IMR-90 (cell line): ENCODE data around the gene FRAS1. TPM values are rescaled to one million over a fixed set of nuclear protein-coding genes. Genes with fewer than 3 reads are reported as not detected.

Experiments used
- ATAC-seq: fragments of 200-7000 bp; cut with Tn5 transposase; 2 replicates; pipeline ENCODE4 v1.9.1; 2020; ENCODE audit warnings: low read depth, mild to moderate bottlenecking, moderate library complexity
- BruUV-seq: library from RNA; stranded (reverse); fragments of 400-500 nt; replicated peaks from 2 replicates; lab custom pipeline; 2021; lab: Mats Ljungman, UMichigan
- CTCF ChIA-PET: fragments of 300-600 bp; formaldehyde crosslinking; extraction: SDS; loops from one replicate; lab custom pipeline; 2021; ENCODE audit warnings: antibody characterized with exemption; lab: Yijun Ruan, JAX
- POLR2A ChIA-PET: fragments of 300-600 bp; sonication (Branson Sonifier 250); formaldehyde crosslinking; loops from one replicate; lab custom pipeline; 2022; ENCODE audit warnings: antibody characterized with exemption; ENCODE audit not compliant: unreplicated experiment; lab: Charles Lee
- DNase-seq: peaks from one replicate; pipeline ENCODE4 v3.0.0; 2013
- H2AFZ ChIP-seq: replicated peaks from 2 replicates; pipeline ENCODE3; 2013; ENCODE audit warnings: low read length, mild to moderate bottlenecking; ENCODE audit not compliant: poor library complexity
- H2AK5ac ChIP-seq: 2 replicates; pipeline ENCODE4 v1.6.1; 2013; ENCODE audit warnings: low read depth, low read length, inconsistent platforms
- H2AK9ac ChIP-seq: replicated peaks from 2 replicates; pipeline ENCODE3; 2013; ENCODE audit warnings: mild to moderate bottlenecking, low read depth, low read length, moderate library complexity; ENCODE audit not compliant: poor library complexity
- H2BK120ac ChIP-seq: 2 replicates; pipeline ENCODE4 v1.6.1; 2013; ENCODE audit warnings: low read depth, low read length, inconsistent platforms
- H2BK15ac ChIP-seq: 3 replicates; pipeline ENCODE4 v1.6.1; 2013; ENCODE audit warnings: low read depth, low read length, inconsistent platforms
- H2BK20ac ChIP-seq: 2 replicates; pipeline ENCODE4 v1.6.1; 2013; ENCODE audit warnings: low read depth, mild to moderate bottlenecking, inconsistent platforms, low read length, moderate library complexity
- H2BK5ac ChIP-seq: 2 replicates; pipeline ENCODE4 v1.6.1; 2013; ENCODE audit warnings: mild to moderate bottlenecking, low read depth, low read length, inconsistent platforms; ENCODE audit not compliant: poor library complexity, severe bottlenecking
- H3K14ac ChIP-seq: replicated peaks from 2 replicates; pipeline ENCODE4 v1.6.1; 2013; ENCODE audit warnings: low read depth, low read length, inconsistent platforms
- H3K18ac ChIP-seq: 2 replicates; pipeline ENCODE4 v1.6.1; 2013; ENCODE audit warnings: low read depth, low read length, control low read depth
- H3K23ac ChIP-seq: 2 replicates; pipeline ENCODE4 v1.6.1; 2013; ENCODE audit warnings: low read depth, low read length, inconsistent platforms
- H3K27ac ChIP-seq: 2 replicates; pipeline ENCODE4 v1.5.1; 2013; ENCODE audit warnings: mild to moderate bottlenecking, control low read depth, low read length; ENCODE audit not compliant: insufficient read depth
- H3K27me3 ChIP-seq: 2 replicates; pipeline ENCODE4 v1.6.1; 2013; ENCODE audit warnings: low read length; ENCODE audit not compliant: control insufficient read depth, insufficient read depth
- H3K36me3 ChIP-seq: 2 replicates; pipeline ENCODE4 v1.6.1; 2013; ENCODE audit warnings: low read length, mixed read lengths; ENCODE audit not compliant: control insufficient read depth, insufficient read depth
- H3K4ac ChIP-seq: 2 replicates; pipeline ENCODE4 v1.6.1; 2013; ENCODE audit warnings: low read depth, low read length, inconsistent platforms
- H3K4me1 ChIP-seq: 2 replicates; pipeline ENCODE4 v1.6.1; 2013; ENCODE audit warnings: low read length, mixed read lengths; ENCODE audit not compliant: control insufficient read depth, insufficient read depth
- H3K4me2 ChIP-seq: 2 replicates; pipeline ENCODE4 v1.6.1; 2013; ENCODE audit warnings: low read depth, mild to moderate bottlenecking, control low read depth, low read length, moderate library complexity
- H3K4me3 ChIP-seq: 2 replicates; pipeline ENCODE4 v1.5.1; 2013; ENCODE audit warnings: low read depth, mild to moderate bottlenecking, control low read depth, low read length, moderate library complexity; ENCODE audit not compliant: insufficient read depth
- H3K56ac ChIP-seq: 2 replicates; pipeline ENCODE4 v1.6.1; 2013; ENCODE audit warnings: low read length, inconsistent platforms; ENCODE audit not compliant: insufficient read depth; ENCODE audit errors: extremely low read depth
- H3K79me1 ChIP-seq, 2 experiments: 2 replicates each; pipeline ENCODE4 v1.6.1; 2013; ENCODE audit warnings: low read length in 2 of 2, inconsistent platforms in 1 of 2, low read depth in 1 of 2
- H3K9ac ChIP-seq: 2 replicates; pipeline ENCODE4 v1.6.1; 2013; ENCODE audit warnings: low read depth, low read length, control low read depth
- H3K9me1 ChIP-seq: 2 replicates; pipeline ENCODE4 v1.6.1; 2013; ENCODE audit warnings: low read length, inconsistent platforms; ENCODE audit not compliant: insufficient read depth
- H3K9me3 ChIP-seq: 2 replicates; pipeline ENCODE4 v1.6.1; 2013; ENCODE audit warnings: low read length; ENCODE audit not compliant: control insufficient read depth, insufficient read depth
- H4K20me1 ChIP-seq: 2 replicates; pipeline ENCODE4 v1.6.1; 2013; ENCODE audit warnings: low read length, inconsistent platforms; ENCODE audit not compliant: insufficient read depth
- H4K5ac ChIP-seq: 2 replicates; pipeline ENCODE4 v1.6.1; 2013; ENCODE audit warnings: mild to moderate bottlenecking, low read depth, low read length, control low read depth
- H4K8ac ChIP-seq, 2 experiments: 2 replicates each; pipeline ENCODE4 v1.6.1; 2013; ENCODE audit warnings: low read depth in 2 of 2, low read length in 2 of 2, control low read depth in 1 of 2, inconsistent platforms in 1 of 2
- H4K91ac ChIP-seq: 2 replicates; pipeline ENCODE4 v1.6.1; 2013; ENCODE audit warnings: low read depth, low read length, inconsistent platforms; ENCODE audit not compliant: insufficient read depth
- BHLHE40 ChIP-seq: fragments of 150-350 bp; IDR thresholded peaks from 2 replicates; pipeline ENCODE4 v1.6.1; 2016; ENCODE audit warnings: mild to moderate bottlenecking, low read depth, low read length
- CHD1 ChIP-seq: IDR thresholded peaks from 2 replicates; pipeline ENCODE4 v1.6.1; 2012; ENCODE audit warnings: low read depth, low read length, improper control_type of control experiment
- MAFK ChIP-seq: IDR thresholded peaks from 2 replicates; pipeline ENCODE4 v1.6.1; 2012; ENCODE audit warnings: low read depth, low read length, improper control_type of control experiment
- MAZ ChIP-seq: IDR thresholded peaks from 2 replicates; pipeline ENCODE4 v1.6.1; 2012; ENCODE audit warnings: low read depth, mild to moderate bottlenecking, low read length, improper control_type of control experiment, moderate library complexity, borderline replicate concordance
- MXI1 ChIP-seq: IDR thresholded peaks from 2 replicates; pipeline ENCODE4 v1.6.1; 2012; ENCODE audit warnings: low read depth, mild to moderate bottlenecking, low read length, moderate library complexity, borderline replicate concordance
- dilution Hi-C: fragments of 300-500 bp; cut with HindIII; formaldehyde crosslinking; loops from one replicate; pipeline ENCODE4 v1.14.3; 2018; ENCODE audit warnings: low sequenced_read_pairs; ENCODE audit not compliant: unreplicated experiment
- in situ Hi-C: fragments of 300-500 bp; cut with MboI; formaldehyde crosslinking; loops from 3 replicates; pipeline ENCODE4 v1.14.3; 2019; ENCODE audit warnings: low sequenced_read_pairs, inconsistent platforms, mixed read lengths
- intact Hi-C: fragments of 100-400 bp; cut with micrococcal nuclease; formaldehyde crosslinking; loops from 2 replicates; pipeline ENCODE4 v1.10.0; 2022
- polyA plus RNA-seq, 3 experiments: library from polyadenylated mRNA; depleted of rRNA; stranded (reverse); fragments of >200 nt; gene quantifications; 2 replicates each; pipeline ENCODE4 v1.2.3, GENCODE V29; 2012; ENCODE audit warnings: low replicate concordance in 1 of 3
- total RNA-seq: library from RNA; depleted of rRNA; stranded (reverse); fragments of >200 nt; gene quantifications from 2 replicates; pipeline ENCODE4 v1.2.3, GENCODE V29; 2012
- TF ChIP-seq, protein P1 (sequence below): conservative IDR thresholded peaks from 2 replicates; pipeline ENCODE4 v1.5.1; 2012; ENCODE audit warnings: mild to moderate bottlenecking, low read depth, low read length, improper control_type of control experiment

Gene FRAS1
- total and polyA plus RNA-seq, 2 of the 4 experiments (the other 2 are of a cell fraction), result under 0.01 to 0.03 TPM

- Histone ChIP-seq H3K14ac (no peak overlapping the region), H3K36me3 (no peaks in the 10 kb centered on the region), H4K5ac (no peak overlapping the region), H2BK20ac (no peak overlapping the region), H3K27me3 (peaks cover 2% of the 10 kb centered on the region; the same call in 1 of the 2 replicates), H3K79me1 (no peaks in the 10 kb centered on the region), H2AK9ac (no peak overlapping the region), H3K23ac (no peak overlapping the region), H2BK120ac (no peak overlapping the region), H2AFZ (no peak overlapping the region), H4K20me1 (no peaks in the 10 kb centered on the region), H2BK15ac (no peak overlapping the region), H3K9me3 (no peaks in the 10 kb centered on the region), H4K91ac (no peak overlapping the region), H3K4me1 (no peaks in the 10 kb centered on the region), H3K4me2 (no peak overlapping the region), H3K9me1 (no peaks in the 10 kb centered on the region), H2AK5ac (no peak overlapping the region), H3K18ac (no peak overlapping the region), H3K9ac (no peak overlapping the region), H4K8ac (no peak overlapping the region), H3K27ac (no peak overlapping the region), H3K4me3 (no peak overlapping the region), H3K56ac (no peak overlapping the region), H3K4ac (no peak overlapping the region), H2BK5ac (no peak overlapping the region)
- in situ Hi-C loops, result no loop called here
- BruUV-seq, result no TSS peak
- intact Hi-C loops, result no loop called here
- no peak for TF ChIP-seq MXI1
- TF ChIP-seq MAFK, result no peak
- TF ChIP-seq MAZ, result no peak
- TF ChIP-seq BHLHE40, result no peak
- TF ChIP-seq, protein P1, sequence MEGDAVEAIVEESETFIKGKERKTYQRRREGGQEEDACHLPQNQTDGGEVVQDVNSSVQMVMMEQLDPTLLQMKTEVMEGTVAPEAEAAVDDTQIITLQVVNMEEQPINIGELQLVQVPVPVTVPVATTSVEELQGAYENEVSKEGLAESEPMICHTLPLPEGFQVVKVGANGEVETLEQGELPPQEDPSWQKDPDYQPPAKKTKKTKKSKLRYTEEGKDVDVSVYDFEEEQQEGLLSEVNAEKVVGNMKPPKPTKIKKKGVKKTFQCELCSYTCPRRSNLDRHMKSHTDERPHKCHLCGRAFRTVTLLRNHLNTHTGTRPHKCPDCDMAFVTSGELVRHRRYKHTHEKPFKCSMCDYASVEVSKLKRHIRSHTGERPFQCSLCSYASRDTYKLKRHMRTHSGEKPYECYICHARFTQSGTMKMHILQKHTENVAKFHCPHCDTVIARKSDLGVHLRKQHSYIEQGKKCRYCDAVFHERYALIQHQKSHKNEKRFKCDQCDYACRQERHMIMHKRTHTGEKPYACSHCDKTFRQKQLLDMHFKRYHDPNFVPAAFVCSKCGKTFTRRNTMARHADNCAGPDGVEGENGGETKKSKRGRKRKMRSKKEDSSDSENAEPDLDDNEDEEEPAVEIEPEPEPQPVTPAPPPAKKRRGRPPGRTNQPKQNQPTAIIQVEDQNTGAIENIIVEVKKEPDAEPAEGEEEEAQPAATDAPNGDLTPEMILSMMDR, result no peak
- no peak for TF ChIP-seq CHD1
- DNase-seq (no peak), ATAC-seq (no peak)
- dilution Hi-C loops, result no loop called here
- CTCF ChIA-PET, result no interaction called here
- POLR2A ChIA-PET, result no interaction called here
Observed at GRCh38 chr4:78083035-78083434, 25.9 kb downstream of the FRAS1 start.
